GM12878 (cell line): ENCODE results near the gene HIRIP3. TPM values are rescaled to one million over a fixed set of nuclear protein-coding genes. Genes with fewer than 3 reads are reported as not detected.
A peak's percentile ranks its signal among the peaks of the same experiment; 100 is the strongest.

Source experiments
- ATF3 ChIP-seq: IDR thresholded peaks from 2 replicates; pipeline ENCODE4 v1.6.1; 2011; ENCODE audit warnings: low read depth, mild to moderate bottlenecking, low read length, moderate library complexity, borderline replicate concordance; ENCODE audit errors: extremely low read depth
- ATF7 ChIP-seq: fragments of 450-650 bp; IDR thresholded peaks from 2 replicates; pipeline ENCODE4 v1.6.1; 2016; ENCODE audit warnings: low read depth, mild to moderate bottlenecking
- CBFB ChIP-seq: IDR thresholded peaks from 2 replicates; pipeline ENCODE4 v1.6.1; 2016; ENCODE audit warnings: antibody characterized with exemption, low read depth
- CBX5 ChIP-seq: sonication (generic); IDR thresholded peaks from 2 replicates; pipeline ENCODE4 v1.6.1; 2016; ENCODE audit warnings: low read depth, moderate library complexity, mild to moderate bottlenecking, inconsistent platforms
- CHD4 ChIP-seq: fragments of 200-600 bp; sonication (generic); IDR thresholded peaks from 2 replicates; pipeline ENCODE4 v1.6.1; 2016; ENCODE audit warnings: mild to moderate bottlenecking
- CTCF ChIP-seq, 3 experiments: IDR thresholded peaks in 2 of 3; conservative IDR thresholded peaks in 1 of 3; 2 replicates each; pipeline ENCODE4 v1.5.1; 2011; ENCODE audit warnings: low read depth in 3 of 3, low read length in 3 of 3, mild to moderate bottlenecking in 3 of 3, control low read depth in 2 of 3, moderate library complexity in 2 of 3, inconsistent platforms in 1 of 3, mixed read lengths in 1 of 3; ENCODE audit not compliant: control insufficient read depth in 2 of 3, insufficient read depth in 1 of 3; ENCODE audit errors: extremely low read depth in 1 of 3
- ELK1 ChIP-seq: IDR thresholded peaks from 2 replicates; pipeline ENCODE4 v1.6.1; 2012; ENCODE audit warnings: low read depth, low read length, improper control_type of control experiment
- FOXM1 ChIP-seq: IDR thresholded peaks from 2 replicates; pipeline ENCODE4 v1.6.1; 2012; ENCODE audit warnings: low read depth, mild to moderate bottlenecking, inconsistent platforms, low read length, moderate library complexity
- HDAC6 ChIP-seq: fragments of 200-600 bp; sonication (generic); IDR thresholded peaks from one replicate; pipeline ENCODE4 v1.8.0; 2017; ENCODE audit warnings: antibody characterized with exemption; ENCODE audit not compliant: unreplicated experiment
- KDM1A ChIP-seq: fragments of 200-600 bp; sonication (generic); IDR thresholded peaks from 2 replicates; pipeline ENCODE4 v1.6.1; 2016; ENCODE audit warnings: borderline replicate concordance
- MYC ChIP-seq: IDR thresholded peaks from 2 replicates; pipeline ENCODE4 v1.6.1; 2011; ENCODE audit warnings: mild to moderate bottlenecking, low read length, moderate library complexity, inconsistent platforms; ENCODE audit not compliant: insufficient read depth, insufficient replicate concordance, insufficient read length, severe bottlenecking
- NBN ChIP-seq: fragments of 450-650 bp; IDR thresholded peaks from 2 replicates; pipeline ENCODE4 v1.6.1; 2016
- NR2C1 ChIP-seq: fragments of 450-650 bp; IDR thresholded peaks from 2 replicates; pipeline ENCODE4 v1.6.1; 2017; ENCODE audit warnings: antibody characterized with exemption, mild to moderate bottlenecking, moderate library complexity
- PAX5 ChIP-seq: IDR thresholded peaks from 2 replicates; pipeline ENCODE4 v1.6.1; 2011; ENCODE audit warnings: low read depth, low read length, borderline replicate concordance
- PAX8 ChIP-seq: fragments of 450-650 bp; IDR thresholded peaks from 2 replicates; pipeline ENCODE4 v1.6.1; 2017; ENCODE audit warnings: mild to moderate bottlenecking, moderate library complexity
- RAD21 ChIP-seq: IDR thresholded peaks from 2 replicates; pipeline ENCODE4 v1.6.1; 2011; ENCODE audit warnings: mild to moderate bottlenecking, low read depth, low read length, moderate library complexity; ENCODE audit not compliant: insufficient read depth
- RB1 ChIP-seq: fragments of 450-650 bp; formaldehyde crosslinking; IDR thresholded peaks from 2 replicates; pipeline ENCODE4 v1.6.1; 2017; ENCODE audit warnings: mild to moderate bottlenecking, borderline replicate concordance
- SIX5 ChIP-seq: IDR thresholded peaks from 2 replicates; pipeline ENCODE4 v1.6.1; 2011; ENCODE audit warnings: mild to moderate bottlenecking, low read depth, low read length, moderate library complexity; ENCODE audit not compliant: severe bottlenecking
- SKIL ChIP-seq: fragments of 450-650 bp; IDR thresholded peaks from 2 replicates; pipeline ENCODE4 v1.6.1; 2017; ENCODE audit warnings: mild to moderate bottlenecking, low read depth, inconsistent platforms; ENCODE audit not compliant: poor library complexity, severe bottlenecking
- SP1 ChIP-seq: IDR thresholded peaks from one replicate; pipeline ENCODE4 v1.6.1; 2011; ENCODE audit warnings: low read depth, low read length
- STAT3 ChIP-seq: IDR thresholded peaks from 2 replicates; pipeline ENCODE4 v1.6.1; 2011; ENCODE audit warnings: low read depth, low read length, improper control_type of control experiment
- ZSCAN29 ChIP-seq: fragments of 450-650 bp; IDR thresholded peaks from 2 replicates; pipeline ENCODE4 v1.6.1; 2017; ENCODE audit warnings: mild to moderate bottlenecking, moderate library complexity
- polyA plus RNA-seq, 11 experiments: library from polyadenylated mRNA; depleted of rRNA in 4 of 11; unstranded in 6 of 11; stranded (reverse) in 5 of 11; fragments of >200 nt; fragmentation: Nextera tagmentation in 4 of 11; fragmentation: Illumina TruSeq in 1 of 11; extraction: Ambion mirVana in 4 of 11; extraction: Trizol in 1 of 11; gene quantifications; 1 replicate in 1 of 11; 2 replicates in 10 of 11; pipeline versions ENCODE4 v1.2.1 to v1.2.3, GENCODE V29; 2011 to 2016; ENCODE audit warnings: inconsistent platforms in 2 of 11, missing spikeins in 2 of 11, low read depth in 1 of 11
- total RNA-seq, 4 experiments: library from RNA; depleted of rRNA in 3 of 4; stranded (reverse); fragments of >200 nt in 3 of 4; fragmentation: Illumina TruSeq in 1 of 4; extraction: Trizol in 1 of 4; gene quantifications; 2 replicates each; pipeline versions ENCODE4 v1.2.1 to v1.2.3, GENCODE V29; 2013 to 2021
- TF ChIP-seq, protein P1 (sequence below): IDR thresholded peaks from 2 replicates; pipeline ENCODE4 v1.6.1; 2011; ENCODE audit warnings: low read depth, low read length, improper control_type of control experiment, borderline replicate concordance

The HIRIP3 gene
- total and polyA plus RNA-seq, 10 of the 15 experiments (the other 5 are each of a cell fraction or from before 2014, with no cell fraction given): 4.1 to 43.5 (median 23.9) TPM

GRCh38 chr16:29995324-29995910 lies at the start of gene HIRIP3 (continued):
- TF ChIP-seq SKIL (no peak), ATF3 (no peak), PAX5 (no peak), HDAC6 (no peak), ZSCAN29 (no peak), RB1 (no peak; the same call in none of the 2 replicates), KDM1A (no peak), CHD4 (no peak), NBN (peak; percentile 55; the same call in 1 of the 2 replicates), SP1 (no peak), ATF7 (no peak), ELK1 (no peak), PAX8 (no peak), CTCF (IDR thresholded peaks at IDR 0.05 in 2 of 3, conservative IDR thresholded peaks at IDR 0.05 in 1 of 3; ENCODE audit: control insufficient read depth in 2 of 3, extremely low read depth in 1 of 3, insufficient read depth in 1 of 3, low read depth in 3 of 3, low read length in 3 of 3) (no peak), NR2C1 (no peak), CBX5 (no peak), RAD21 (no peak), FOXM1 (no peak), STAT3 (no peak), MYC (peak; percentile 34), CBFB (0 out of 2 replicates have a peak, but pooled peaks have one; percentile 14), SIX5 (peak; percentile 0)
- TF ChIP-seq, protein P1, sequence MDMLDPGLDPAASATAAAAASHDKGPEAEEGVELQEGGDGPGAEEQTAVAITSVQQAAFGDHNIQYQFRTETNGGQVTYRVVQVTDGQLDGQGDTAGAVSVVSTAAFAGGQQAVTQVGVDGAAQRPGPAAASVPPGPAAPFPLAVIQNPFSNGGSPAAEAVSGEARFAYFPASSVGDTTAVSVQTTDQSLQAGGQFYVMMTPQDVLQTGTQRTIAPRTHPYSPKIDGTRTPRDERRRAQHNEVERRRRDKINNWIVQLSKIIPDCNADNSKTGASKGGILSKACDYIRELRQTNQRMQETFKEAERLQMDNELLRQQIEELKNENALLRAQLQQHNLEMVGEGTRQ: no peak; the same call in 1 of the 2 replicates
